ENCODE data around the gene VPS29.

DNA sequence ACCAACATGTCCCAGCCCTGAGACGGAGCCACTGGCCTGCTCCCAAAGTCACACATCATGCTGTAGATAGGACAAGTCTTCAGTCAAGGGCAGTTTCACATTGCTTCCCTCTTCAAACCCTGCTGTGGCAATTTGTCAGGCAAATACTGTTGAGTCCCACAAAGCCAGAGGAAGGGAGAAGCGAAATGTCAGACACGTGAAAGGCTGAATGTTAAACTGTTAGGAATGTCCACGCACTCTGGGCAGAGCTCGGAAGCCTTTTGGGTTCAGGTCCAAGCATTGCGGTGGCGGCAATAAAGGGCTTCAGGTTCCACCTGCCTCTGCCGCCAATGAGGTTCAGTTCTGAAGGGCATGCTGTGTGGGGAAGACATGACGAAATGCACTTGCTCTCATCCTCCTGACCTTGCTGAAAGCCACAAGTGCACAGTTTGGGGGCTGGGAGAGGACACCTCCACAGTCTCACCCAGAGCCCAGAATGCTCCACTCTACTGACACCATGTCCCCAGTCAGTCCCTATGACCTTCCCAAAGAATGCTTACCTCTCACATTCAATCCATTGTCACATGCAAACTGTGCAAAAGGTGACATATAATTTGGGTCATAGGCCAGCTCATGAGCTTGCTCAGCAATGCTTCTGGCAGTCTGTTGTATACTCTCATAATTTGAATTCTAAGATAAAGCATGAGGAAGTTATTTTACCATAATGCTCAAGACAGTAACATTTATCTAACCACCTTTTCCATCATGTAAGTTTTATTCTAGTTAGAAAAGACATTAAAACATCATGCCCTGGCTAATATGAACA is 35.9 kb upstream of the VPS29 start:
- TF ChIP-seq POLR2A (IDR thresholded peaks at IDR 0.05), result no peak
- TF ChIP-seq, protein P1, sequence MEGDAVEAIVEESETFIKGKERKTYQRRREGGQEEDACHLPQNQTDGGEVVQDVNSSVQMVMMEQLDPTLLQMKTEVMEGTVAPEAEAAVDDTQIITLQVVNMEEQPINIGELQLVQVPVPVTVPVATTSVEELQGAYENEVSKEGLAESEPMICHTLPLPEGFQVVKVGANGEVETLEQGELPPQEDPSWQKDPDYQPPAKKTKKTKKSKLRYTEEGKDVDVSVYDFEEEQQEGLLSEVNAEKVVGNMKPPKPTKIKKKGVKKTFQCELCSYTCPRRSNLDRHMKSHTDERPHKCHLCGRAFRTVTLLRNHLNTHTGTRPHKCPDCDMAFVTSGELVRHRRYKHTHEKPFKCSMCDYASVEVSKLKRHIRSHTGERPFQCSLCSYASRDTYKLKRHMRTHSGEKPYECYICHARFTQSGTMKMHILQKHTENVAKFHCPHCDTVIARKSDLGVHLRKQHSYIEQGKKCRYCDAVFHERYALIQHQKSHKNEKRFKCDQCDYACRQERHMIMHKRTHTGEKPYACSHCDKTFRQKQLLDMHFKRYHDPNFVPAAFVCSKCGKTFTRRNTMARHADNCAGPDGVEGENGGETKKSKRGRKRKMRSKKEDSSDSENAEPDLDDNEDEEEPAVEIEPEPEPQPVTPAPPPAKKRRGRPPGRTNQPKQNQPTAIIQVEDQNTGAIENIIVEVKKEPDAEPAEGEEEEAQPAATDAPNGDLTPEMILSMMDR (IDR thresholded peaks at IDR 0.05), result no peak

Data from Peyer's patch (tissue), 4 donors.